Pons (tissue), 1 donor: ENCODE results near the gene NOBOX.
A peak's percentile ranks its signal among the peaks of the same experiment; 100 is the strongest.
"Not testable (repeated sequence)": the region's sequence is repeated elsewhere in the genome, so short reads cannot be mapped to it uniquely, and the experiment has no call there.

ENCODE experiments used
- DNase-seq: peaks from one replicate; pipeline ENCODE4 v3.0.0-alpha.2; 2016; ENCODE audit warnings: low spot score

Gene NOBOX

GRCh38 chr7:144403649-144404061 lies at the start of gene NOBOX:
TSS of gene NOBOX (minus strand) at chr7:144403693.
- no peak for DNase-seq

- no peak for DNase-seq
Observed at GRCh38 chr7:144452064-144452463, 48.6 kb upstream of the NOBOX start.

GRCh38 chr7:144445590-144445989 lies 42.1 kb upstream of the NOBOX start:
- no peak for DNase-seq

GRCh38 chr7:144439717-144440205 lies 36.3 kb upstream of the NOBOX start:
- no peak for DNase-seq

- no peak for DNase-seq
Observed at GRCh38 chr7:144438759-144439158, 35.3 kb upstream of the NOBOX start.

- DNase-seq = peak; percentile 66
Observed at GRCh38 chr7:144437370-144438191, 34.1 kb upstream of the NOBOX start.

GRCh38 chr7:144436500-144436899 lies 33.0 kb upstream of the NOBOX start:
- DNase-seq = no peak

GRCh38 chr7:144428431-144428830 lies 24.9 kb upstream of the NOBOX start:
- no peak for DNase-seq

GRCh38 chr7:144427539-144427938 lies 24.0 kb upstream of the NOBOX start:
- not testable (repeated sequence) for DNase-seq

GRCh38 chr7:144418931-144419330 lies 15.4 kb upstream of the NOBOX start:
- DNase-seq = not testable (repeated sequence)

- DNase-seq = no peak
Observed at GRCh38 chr7:144416341-144416740, 12.8 kb upstream of the NOBOX start.

GRCh38 chr7:144415858-144416257 lies 12.4 kb upstream of the NOBOX start:
- no peak for DNase-seq

- DNase-seq = no peak
Observed at GRCh38 chr7:144414815-144415214, 11.3 kb upstream of the NOBOX start.

- DNase-seq = no peak
Observed at GRCh38 chr7:144410441-144410840, 6.9 kb upstream of the NOBOX start.

GRCh38 chr7:144408121-144408520 lies 4.6 kb upstream of the NOBOX start:
- DNase-seq = no peak

- no peak for DNase-seq
Observed at GRCh38 chr7:144407266-144407931, 3.9 kb upstream of the NOBOX start.

GRCh38 chr7:144404946-144405345 lies 1.5 kb upstream of the NOBOX start:
- DNase-seq = no peak

- DNase-seq = no peak
Observed at GRCh38 chr7:144403102-144403501, 391 bp downstream of the NOBOX start.

- DNase-seq = no peak
Observed at GRCh38 chr7:144401490-144401889, 2.0 kb downstream of the NOBOX start.

GRCh38 chr7:144399946-144400345 lies 3.5 kb downstream of the NOBOX start:
- DNase-seq = no peak

- no peak for DNase-seq
Observed at GRCh38 chr7:144398911-144399310, 4.6 kb downstream of the NOBOX start.

- no peak for DNase-seq
Observed at GRCh38 chr7:144398291-144398690, 5.2 kb downstream of the NOBOX start.

- DNase-seq = no peak
Observed at GRCh38 chr7:144397086-144397485, 6.4 kb downstream of the NOBOX start.
